Articular chondrocyte of knee joint (primary cell): ENCODE measurements around the gene RAPGEF4. TPM values are rescaled to one million over a fixed set of nuclear protein-coding genes. Genes with fewer than 3 reads are reported as not detected.

ENCODE experiments used
- small RNA-seq: library from RNA; depleted of rRNA; stranded (forward); fragments of <200 nt; gene quantifications from one replicate; pipeline ENCODE3, GENCODE V24; 2012
- total RNA-seq: library from RNA; depleted of rRNA; stranded (reverse); fragments of >200 nt; gene quantifications from 2 replicates; pipeline ENCODE4 v1.2.3, GENCODE V29; 2012

RAPGEF4 gene
- 1.2 and 1.3 TPM in 2 replicates for total RNA-seq

GRCh38 chr2:172735582-172736423, at the start of gene RAPGEF4:
TSS of gene RAPGEF4 (plus strand) at chr2:172735845. CDS start at chr2:172735984, 139 bp downstream.

DNA sequence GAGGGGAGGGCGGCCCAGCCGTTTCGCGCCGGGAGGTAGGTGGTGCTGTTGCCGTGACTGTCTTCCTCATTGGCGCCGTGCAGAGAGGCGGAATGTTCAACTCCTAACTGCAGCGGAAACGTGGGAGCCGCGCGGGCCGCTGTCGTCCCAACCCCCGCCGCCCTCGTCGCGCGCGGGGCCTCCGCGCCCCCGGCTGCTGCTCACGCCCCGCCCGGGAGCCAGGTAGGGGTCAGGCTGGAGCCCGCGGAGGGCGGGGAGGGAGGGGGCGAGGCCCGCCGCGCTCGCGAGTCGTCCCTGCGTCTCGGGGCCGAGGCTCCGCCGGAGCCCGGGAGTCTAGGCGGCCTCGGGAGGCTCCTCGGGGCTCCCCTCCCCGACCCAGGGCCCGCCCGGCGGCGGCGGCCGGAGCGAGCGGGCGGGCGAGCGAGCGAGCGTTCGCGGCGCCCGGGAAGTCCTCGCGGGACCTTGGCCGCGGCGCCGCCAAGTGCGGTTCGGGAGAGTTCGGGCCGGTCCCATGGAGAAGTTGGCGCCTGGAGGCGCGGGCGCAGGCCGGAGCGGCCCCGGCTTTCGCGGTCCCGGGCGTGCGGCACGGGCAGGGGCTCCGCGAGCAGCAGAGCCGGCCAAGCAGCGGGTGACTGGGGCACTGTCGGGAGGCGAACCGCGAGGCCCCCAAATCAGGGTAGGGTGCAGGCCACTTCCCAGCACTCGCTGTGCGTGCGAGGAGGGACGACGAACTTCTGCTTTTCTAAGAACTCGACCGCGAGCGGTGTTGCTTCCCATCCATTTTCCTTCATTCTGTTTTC, 340.3 kb downstream of the RAPGEF4 start, which contains the start of gene MAP3K20:
MAP3K20 (plus strand) TSS at position 66 of the 800 bp plus-strand sequence. CDS start 15,186 bp downstream, outside the sequence.

Small RNA genes lying within 50 kb of the gene (small RNA-seq; reads per million reads assigned to genes)
- gene RF01210, result not detected

Other genes starting within 250 kb of the RAPGEF4 start
- gene PDK1, start 179.8 kb upstream of the RAPGEF4 start, total RNA-seq, result 37.2 and 50.6 TPM in 2 replicates